ENCODE measurements around the gene SH3RF3.

DNA sequence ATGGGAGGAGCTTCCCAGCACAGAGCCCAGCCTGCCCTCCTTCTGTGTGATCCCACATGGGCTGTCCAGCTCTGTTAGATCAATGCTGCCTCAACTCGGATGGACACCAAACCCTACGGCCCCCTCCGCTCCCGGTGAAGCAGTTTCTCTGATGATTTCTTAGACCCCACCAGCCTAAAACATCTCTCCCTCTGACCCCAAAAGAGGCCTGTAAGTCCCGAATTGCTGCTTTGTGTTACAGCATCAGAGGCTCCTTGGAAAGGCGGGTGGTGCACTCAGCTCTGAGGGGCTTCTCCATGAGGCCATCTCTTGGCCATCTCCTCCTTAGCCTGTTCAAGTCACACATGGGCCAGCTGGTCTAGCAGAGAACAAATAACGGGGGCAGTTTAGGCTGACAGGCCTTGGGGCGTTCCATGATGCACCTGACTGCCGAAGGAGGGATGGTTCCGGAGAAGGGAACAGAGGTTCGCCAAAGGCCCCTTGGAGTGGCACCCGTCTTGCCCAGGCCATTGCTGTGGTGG is 240.7 kb downstream of the SH3RF3 start:
- TF ChIP-seq, protein P1, sequence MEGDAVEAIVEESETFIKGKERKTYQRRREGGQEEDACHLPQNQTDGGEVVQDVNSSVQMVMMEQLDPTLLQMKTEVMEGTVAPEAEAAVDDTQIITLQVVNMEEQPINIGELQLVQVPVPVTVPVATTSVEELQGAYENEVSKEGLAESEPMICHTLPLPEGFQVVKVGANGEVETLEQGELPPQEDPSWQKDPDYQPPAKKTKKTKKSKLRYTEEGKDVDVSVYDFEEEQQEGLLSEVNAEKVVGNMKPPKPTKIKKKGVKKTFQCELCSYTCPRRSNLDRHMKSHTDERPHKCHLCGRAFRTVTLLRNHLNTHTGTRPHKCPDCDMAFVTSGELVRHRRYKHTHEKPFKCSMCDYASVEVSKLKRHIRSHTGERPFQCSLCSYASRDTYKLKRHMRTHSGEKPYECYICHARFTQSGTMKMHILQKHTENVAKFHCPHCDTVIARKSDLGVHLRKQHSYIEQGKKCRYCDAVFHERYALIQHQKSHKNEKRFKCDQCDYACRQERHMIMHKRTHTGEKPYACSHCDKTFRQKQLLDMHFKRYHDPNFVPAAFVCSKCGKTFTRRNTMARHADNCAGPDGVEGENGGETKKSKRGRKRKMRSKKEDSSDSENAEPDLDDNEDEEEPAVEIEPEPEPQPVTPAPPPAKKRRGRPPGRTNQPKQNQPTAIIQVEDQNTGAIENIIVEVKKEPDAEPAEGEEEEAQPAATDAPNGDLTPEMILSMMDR (IDR thresholded peaks at IDR 0.05): no peak
- no peak for TF ChIP-seq POLR2A (IDR thresholded peaks at IDR 0.05)
- no peak for TF ChIP-seq POLR2AphosphoS5 (IDR thresholded peaks at IDR 0.05; ENCODE audit: insufficient read depth in 1 of 2, low read depth in 1 of 2)

Data from vagina (tissue), 2 donors.